ENCODE results near the gene PRAMEF17.
"Not testable (repeated sequence)": the region's sequence is repeated elsewhere in the genome, so short reads cannot be mapped to it uniquely, and the experiment has no call there.

GRCh38 chr1:13362364-13362763 is 27.1 kb upstream of the PRAMEF17 start:
- not testable (repeated sequence) for TF ChIP-seq POLR2A, CTCF (IDR thresholded peaks at IDR 0.05)
